Left lung (tissue), 10 donors: ENCODE data around the gene UIMC1. TPM values are rescaled to one million over a fixed set of nuclear protein-coding genes. Genes with fewer than 3 reads are reported as not detected.

Experiments
- ATAC-seq: fragments of 200-7000 bp; cut with Tn5 transposase; one replicate; pipeline ENCODE4 v1.9.1; 2020; ENCODE audit warnings: moderate library complexity
- DNase-seq, 4 donors: peaks; one replicate each; pipeline ENCODE4 v3.0.0-alpha.2; 2013 to 2020
- H3K27ac ChIP-seq, 2 donors: fragments of 200-600 bp; sonication (generic) in 1 of 2; one replicate each; pipeline versions ENCODE4 v1.5.0 to v1.8.0; 2020 to 2021
- H3K27me3 ChIP-seq, 2 donors: fragments of 200-600 bp; sonication (generic) in 1 of 2; one replicate each; pipeline versions ENCODE4 v1.5.0 to v1.8.0; 2020 to 2021
- H3K36me3 ChIP-seq, 2 donors: fragments of 200-600 bp; sonication (generic) in 1 of 2; one replicate each; pipeline versions ENCODE4 v1.5.0 to v1.8.0; 2020 to 2021
- H3K4me1 ChIP-seq, 2 donors: fragments of 200-600 bp; one replicate each; pipeline ENCODE4 v1.8.0; 2021
- H3K4me3 ChIP-seq, 2 donors: fragments of 200-600 bp; sonication (generic) in 1 of 2; one replicate each; pipeline versions ENCODE4 v1.5.0 to v1.8.0; 2020 to 2021; ENCODE audit warnings: mild to moderate bottlenecking in 1 of 2
- H3K9me3 ChIP-seq, 2 donors: fragments of 200-600 bp; sonication (generic) in 1 of 2; one replicate each; pipeline versions ENCODE4 v1.5.0 to v1.8.0; 2020 to 2021
- CTCF ChIP-seq, 2 donors: fragments of 200-600 bp; sonication (generic) in 1 of 2; IDR thresholded peaks; one replicate each; pipeline versions ENCODE4 v1.5.0 to v1.8.0; 2021; ENCODE audit warnings: antibody characterized with exemption in 2 of 2
- intact Hi-C, 2 donors: fragments of 100-400 bp; cut with DNase I; formaldehyde crosslinking; loops; one replicate each; pipeline versions ENCODE4 v1.11.2 to v1.14.2; 2022
- polyA plus RNA-seq, 6 donors: library from polyadenylated mRNA; unstranded; fragments of 120-200 nt; gene quantifications; one replicate each; pipeline ENCODE4 v1.2.1, GENCODE V29; 2013; ENCODE audit not compliant: insufficient read length in 6 of 6
- total RNA-seq, 2 donors: library from RNA; stranded (reverse); fragmentation: NEBNext Ultra II Directional; extraction: Animal tissue kit (Norgen Biotek cat#: 25700); gene quantifications; one replicate each; pipeline ENCODE4 v1.2.1, GENCODE V29; 2021
- donor health status: DM: no; HTN: yes; CAD: no.
- donor health status: DM: no; HTN: no; CAD: no.

UIMC1 gene
- total and polyA plus RNA-seq, 8 donors, result 22.4 to 53.7 (median 44.2) TPM

- intact Hi-C loops, result no loop called here
- Histone ChIP-seq H3K36me3 (peaks cover 0 to 15% of the 10 kb centered on the region in 2 donors), H3K4me1 (peaks cover 5 to 84% of the 10 kb centered on the region in 2 donors), H3K27me3 (peaks cover 0 to 5% of the 10 kb centered on the region in 2 donors), H3K27ac (peak overlapping the region in 1 of 2 donors; percentile 90), H3K9me3 (no peaks in the 10 kb centered on the region), H3K4me3 (peak overlapping the region in 1 of 2 donors; percentile 53)
- DNase-seq (no peak), ATAC-seq (no peak)
- no peak for TF ChIP-seq CTCF (IDR thresholded peaks at IDR 0.05)
These were observed 109.3 kb downstream of the UIMC1 start for GRCh38 chr5:176897263-176897662.

GRCh38 chr5:176895831-176896230, 110.7 kb downstream of the UIMC1 start:
- ATAC-seq (no peak), DNase-seq (peak in 1 of 4 donors; percentile 27)
- peak overlapping the region in 1 of 2 donors; percentile 17 for H3K4me3 ChIP-seq
- no peak for TF ChIP-seq CTCF (IDR thresholded peaks at IDR 0.05)
- peaks cover 0 to 5% of the 10 kb centered on the region in 2 donors for H3K27me3 ChIP-seq
- peaks cover 0 to 25% of the 10 kb centered on the region in 2 donors for H3K36me3 ChIP-seq
- H3K4me1 ChIP-seq, result peaks cover 2 to 80% of the 10 kb centered on the region in 2 donors
- intact Hi-C loops, result no loop called here
- no peaks in the 10 kb centered on the region for H3K9me3 ChIP-seq
- peak overlapping the region in 1 of 2 donors; percentile 90 for H3K27ac ChIP-seq

- no peaks in the 10 kb centered on the region for H3K9me3 ChIP-seq
- peaks cover 0 to 41% of the 10 kb centered on the region in 2 donors for H3K36me3 ChIP-seq
- intact Hi-C loops, result no loop called here
- DNase-seq, result peak in 1 of 4 donors; percentile 70
- no peak for TF ChIP-seq CTCF (IDR thresholded peaks at IDR 0.05)
- peak overlapping the region in 1 of 2 donors; percentile 90 for H3K27ac ChIP-seq
- no peak for ATAC-seq
- H3K4me3 ChIP-seq, result no peak overlapping the region
- H3K4me1 ChIP-seq, result peaks cover 0 to 65% of the 10 kb centered on the region in 2 donors
- H3K27me3 ChIP-seq, result peaks cover 0 to 5% of the 10 kb centered on the region in 2 donors
These were observed 112.3 kb downstream of the UIMC1 start for GRCh38 chr5:176894298-176894697.

- DNase-seq (no peak), ATAC-seq (no peak)
- Histone ChIP-seq H3K27ac (peak overlapping the region in 1 of 2 donors; percentile 90), H3K36me3 (peaks cover 0 to 57% of the 10 kb centered on the region in 2 donors), H3K4me3 (no peak overlapping the region), H3K9me3 (no peaks in the 10 kb centered on the region), H3K4me1 (peaks cover 0 to 60% of the 10 kb centered on the region in 2 donors), H3K27me3 (peaks cover 0 to 5% of the 10 kb centered on the region in 2 donors)
- TF ChIP-seq CTCF (IDR thresholded peaks at IDR 0.05), result no peak
- intact Hi-C loops, result no loop called here
These were observed 113.9 kb downstream of the UIMC1 start for GRCh38 chr5:176892663-176893062.

GRCh38 chr5:176891331-176891958, 115.1 kb downstream of the UIMC1 start:
- peak overlapping the region in 1 of 2 donors; percentile 90 for H3K27ac ChIP-seq
- peaks cover 0 to 5% of the 10 kb centered on the region in 2 donors for H3K27me3 ChIP-seq
- H3K4me3 ChIP-seq, result no peak overlapping the region
- peaks cover 0 to 69% of the 10 kb centered on the region in 2 donors for H3K36me3 ChIP-seq
- H3K4me1 ChIP-seq, result peaks cover 0 to 49% of the 10 kb centered on the region in 2 donors
- TF ChIP-seq CTCF (IDR thresholded peaks at IDR 0.05), result no peak
- intact Hi-C loops, result no loop called here
- DNase-seq, result no peak
- no peak for ATAC-seq
- H3K9me3 ChIP-seq, result no peaks in the 10 kb centered on the region
